Activated CD8-positive, alpha-beta memory T cell treated with anti-CD3 and anti-CD28 coated beads, Interleukin-2, amount 50 U/mL, for 24 hours (primary cell): Measurements from ENCODE around the gene PRR20D.
"Not testable (repeated sequence)": the region's sequence is repeated elsewhere in the genome, so short reads cannot be mapped to it uniquely, and the experiment has no call there.

Experiments
- DNase-seq: peaks from one replicate; pipeline ENCODE4 v3.0.0-alpha.2; 2020; ENCODE audit errors: extremely low read depth

PRR20D gene

DNA sequence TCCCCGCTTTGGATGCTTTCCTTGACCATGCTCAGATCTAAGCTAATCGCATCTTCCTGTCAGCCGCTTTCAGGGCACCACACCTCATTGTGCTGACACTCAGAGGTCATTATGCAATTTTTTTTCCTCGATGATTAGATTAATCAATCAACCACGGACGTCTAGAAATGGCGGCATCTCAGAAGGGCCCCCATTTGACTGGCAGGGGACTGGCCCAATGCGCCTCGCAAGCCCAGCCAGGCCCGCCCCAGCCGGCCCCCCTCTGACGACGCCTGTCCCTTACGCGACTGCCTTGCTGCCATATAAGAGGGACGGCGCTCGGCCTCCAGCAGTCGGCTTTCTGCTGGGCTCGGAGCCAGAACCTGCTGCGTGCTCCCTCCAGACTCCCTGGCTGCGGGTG is at the start of gene PRR20D:
Gene PRR20D, plus strand, starts transcription at position 301 of the 400 bp plus-strand sequence. CDS start 387 bp downstream, outside the sequence.
- DNase-seq, result not testable (repeated sequence)

DNA sequence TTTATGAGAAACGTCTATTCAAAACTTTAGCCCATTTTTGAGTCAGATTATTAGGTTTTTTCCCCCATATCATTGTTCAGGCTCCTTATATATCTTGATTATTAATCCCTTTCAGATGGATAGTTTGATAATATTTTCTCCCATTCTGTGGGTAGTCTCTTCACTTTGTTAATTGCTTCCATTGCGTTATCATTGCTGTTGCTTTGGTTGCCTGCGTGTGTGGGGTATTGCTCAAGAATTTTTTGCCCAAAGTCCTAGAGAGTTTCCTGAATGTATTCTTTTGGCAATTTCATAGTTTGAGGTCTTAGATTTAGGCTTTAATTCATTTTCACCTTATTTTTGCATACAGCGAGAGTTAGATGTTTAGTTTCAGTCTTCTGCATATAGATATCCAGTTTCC is 45.5 kb upstream of the PRR20D start:
- no peak for DNase-seq

- no peak for DNase-seq
Observed at GRCh38 chr13:57123681-57124080, 36.8 kb upstream of the PRR20D start.

DNA sequence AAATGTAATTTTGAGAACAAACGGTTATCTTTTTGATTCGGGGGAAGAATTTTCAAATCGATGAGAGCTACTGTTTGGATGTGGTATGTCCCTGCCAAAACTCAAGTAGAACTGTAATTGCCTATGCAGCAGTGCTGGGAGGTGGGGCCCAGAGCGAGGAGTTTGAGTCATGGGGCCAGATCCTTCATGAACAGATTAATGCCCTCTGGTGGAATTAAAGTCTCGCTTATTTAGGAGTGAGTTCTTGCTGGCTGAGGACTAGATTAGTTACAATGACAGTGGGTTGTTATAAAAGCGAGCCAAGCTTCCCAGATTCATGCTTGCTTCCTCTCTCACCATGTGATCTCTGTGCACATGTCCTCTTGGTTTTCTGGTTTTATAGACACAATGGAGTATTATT is 31.5 kb upstream of the PRR20D start:
- no peak for DNase-seq

DNA sequence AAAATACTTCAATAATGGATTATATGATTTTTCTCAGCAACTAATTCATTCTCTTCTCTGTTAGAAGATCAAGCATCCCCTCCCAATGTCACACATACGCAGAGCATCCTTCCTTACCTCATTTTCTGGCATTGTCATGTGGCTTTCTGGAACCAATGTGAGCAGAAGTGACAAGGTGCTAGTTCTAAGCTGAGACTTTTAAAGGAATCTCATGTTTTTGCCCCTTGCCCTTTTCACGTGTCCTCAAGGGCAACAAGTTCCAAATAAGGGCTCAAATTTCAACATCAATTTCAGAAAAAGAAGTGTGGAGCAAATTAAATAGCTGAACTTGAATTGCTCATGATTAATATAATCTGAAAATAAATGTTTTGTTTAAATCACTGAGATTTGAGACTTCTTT is 24.3 kb upstream of the PRR20D start:
- DNase-seq, result no peak

DNA sequence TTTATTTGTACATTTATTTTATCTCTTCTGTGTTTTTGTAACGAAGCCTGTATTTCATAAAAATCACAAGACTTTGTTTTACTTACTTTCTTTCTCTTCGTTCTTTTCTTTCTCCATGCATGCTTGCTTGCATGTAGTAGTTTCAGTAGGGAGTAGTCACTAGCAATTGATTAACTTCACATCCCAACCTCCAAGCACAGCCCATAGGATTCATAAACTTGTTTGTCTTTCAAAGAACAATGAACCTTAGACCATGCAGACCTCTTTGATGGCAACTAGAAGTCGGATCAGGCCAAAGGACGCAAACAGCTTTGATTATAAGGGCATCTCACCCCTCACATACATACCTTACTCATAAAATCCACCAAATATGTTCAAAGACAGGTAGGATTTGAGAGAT is 22.8 kb upstream of the PRR20D start:
- DNase-seq, result no peak

GRCh38 chr13:57138988-57139387 is 21.4 kb upstream of the PRR20D start:
- DNase-seq, result no peak

- not testable (repeated sequence) for DNase-seq
Observed at GRCh38 chr13:57139781-57140180, 20.7 kb upstream of the PRR20D start.

DNA sequence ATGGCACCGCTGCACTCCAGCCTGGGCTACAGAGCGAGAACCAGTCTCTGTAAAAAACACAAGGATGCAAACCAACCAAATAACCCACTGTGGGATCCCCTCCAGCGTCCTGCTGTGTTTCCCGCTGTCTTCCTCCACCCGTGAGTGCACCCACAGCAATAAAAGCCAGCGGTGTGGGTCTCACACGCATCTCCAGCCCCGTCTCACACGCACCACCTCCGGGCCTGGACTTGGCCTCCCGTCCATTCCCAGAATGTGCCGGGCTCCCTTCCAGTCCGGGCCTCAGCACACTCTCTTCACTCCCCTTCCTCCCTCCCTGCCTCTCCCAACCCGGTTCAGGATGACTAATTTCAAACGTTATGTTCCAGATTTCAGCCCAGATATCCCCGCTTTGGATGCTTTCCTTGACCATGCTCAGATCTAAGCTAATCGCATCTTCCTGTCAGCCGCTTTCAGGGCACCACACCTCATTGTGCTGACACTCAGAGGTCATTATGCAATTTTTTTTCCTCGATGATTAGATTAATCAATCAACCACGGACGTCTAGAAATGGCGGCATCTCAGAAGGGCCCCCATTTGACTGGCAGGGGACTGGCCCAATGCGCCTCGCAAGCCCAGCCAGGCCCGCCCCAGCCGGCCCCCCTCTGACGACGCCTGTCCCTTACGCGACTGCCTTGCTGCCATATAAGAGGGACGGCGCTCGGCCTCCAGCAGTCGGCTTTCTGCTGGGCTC is 20.0 kb upstream of the PRR20D start, which contains the start of gene PRR20A:
Gene PRR20A, plus strand, starts transcription at position 684 of the 734 bp plus-strand sequence. CDS start 387 bp downstream, outside the sequence.
- DNase-seq, result not testable (repeated sequence)

GRCh38 chr13:57147188-57147587 is 13.2 kb upstream of the PRR20D start, which contains the start of gene PRR20B:
TSS of gene PRR20B (plus strand) at chr13:57147488. CDS start at chr13:57147875, 387 bp downstream.
- not testable (repeated sequence) for DNase-seq

DNA sequence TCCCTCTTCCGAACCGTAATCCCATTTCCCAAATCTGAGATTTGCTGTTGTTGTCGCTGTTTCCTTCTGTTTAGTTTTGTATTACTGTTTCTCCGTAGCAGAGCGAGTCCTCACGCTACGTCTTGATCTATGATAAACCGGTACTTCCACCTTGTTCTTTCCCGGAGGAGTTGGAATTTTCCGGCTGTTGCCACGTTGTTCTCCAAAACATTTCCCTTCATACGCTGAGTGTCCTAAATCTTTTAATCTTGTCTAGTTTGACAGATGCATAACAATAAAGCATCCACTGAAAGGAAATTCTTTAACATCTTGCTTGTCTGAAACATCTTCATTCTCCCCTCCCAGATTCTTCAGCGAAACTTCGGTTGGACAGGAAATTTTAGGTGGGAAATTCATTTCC is 12.3 kb upstream of the PRR20D start:
- not testable (repeated sequence) for DNase-seq

DNA sequence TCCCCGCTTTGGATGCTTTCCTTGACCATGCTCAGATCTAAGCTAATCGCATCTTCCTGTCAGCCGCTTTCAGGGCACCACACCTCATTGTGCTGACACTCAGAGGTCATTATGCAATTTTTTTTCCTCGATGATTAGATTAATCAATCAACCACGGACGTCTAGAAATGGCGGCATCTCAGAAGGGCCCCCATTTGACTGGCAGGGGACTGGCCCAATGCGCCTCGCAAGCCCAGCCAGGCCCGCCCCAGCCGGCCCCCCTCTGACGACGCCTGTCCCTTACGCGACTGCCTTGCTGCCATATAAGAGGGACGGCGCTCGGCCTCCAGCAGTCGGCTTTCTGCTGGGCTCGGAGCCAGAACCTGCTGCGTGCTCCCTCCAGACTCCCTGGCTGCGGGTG is 6.7 kb upstream of the PRR20D start, which contains the start of gene PRR20C:
Gene PRR20C, plus strand, starts transcription at position 301 of the 400 bp plus-strand sequence. CDS start 387 bp downstream, outside the sequence.
- not testable (repeated sequence) for DNase-seq

- not testable (repeated sequence) for DNase-seq
Observed at GRCh38 chr13:57166897-57167296, 6.5 kb downstream of the PRR20D start, which contains the start of gene PRR20E. TSS of gene PRR20E (plus strand) at chr13:57167197. CDS start at chr13:57167584, 387 bp downstream.

GRCh38 chr13:57191667-57192066 is 31.2 kb downstream of the PRR20D start:
- no peak for DNase-seq

DNA sequence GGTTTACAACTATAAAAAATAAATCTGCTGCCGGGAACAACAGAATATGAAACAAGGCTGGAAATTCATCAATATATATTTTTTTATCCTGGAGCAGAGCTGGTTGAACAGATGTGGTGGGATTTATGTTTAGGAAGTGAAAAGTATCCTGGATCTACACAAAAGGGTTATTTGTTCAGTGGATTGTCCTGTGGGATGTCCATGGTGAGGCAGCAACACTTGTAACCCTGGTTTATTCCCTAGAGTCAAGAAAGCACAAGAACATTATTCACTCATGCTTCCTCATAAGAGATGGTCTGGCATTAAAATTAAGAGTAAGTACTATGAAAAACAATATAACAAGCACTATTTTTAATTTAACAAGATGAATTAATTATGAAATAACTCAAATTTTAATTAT is 52.6 kb downstream of the PRR20D start:
- DNase-seq, result no peak
